Measurements from ENCODE around the gene ADRA2A.

The ADRA2A gene

DNA sequence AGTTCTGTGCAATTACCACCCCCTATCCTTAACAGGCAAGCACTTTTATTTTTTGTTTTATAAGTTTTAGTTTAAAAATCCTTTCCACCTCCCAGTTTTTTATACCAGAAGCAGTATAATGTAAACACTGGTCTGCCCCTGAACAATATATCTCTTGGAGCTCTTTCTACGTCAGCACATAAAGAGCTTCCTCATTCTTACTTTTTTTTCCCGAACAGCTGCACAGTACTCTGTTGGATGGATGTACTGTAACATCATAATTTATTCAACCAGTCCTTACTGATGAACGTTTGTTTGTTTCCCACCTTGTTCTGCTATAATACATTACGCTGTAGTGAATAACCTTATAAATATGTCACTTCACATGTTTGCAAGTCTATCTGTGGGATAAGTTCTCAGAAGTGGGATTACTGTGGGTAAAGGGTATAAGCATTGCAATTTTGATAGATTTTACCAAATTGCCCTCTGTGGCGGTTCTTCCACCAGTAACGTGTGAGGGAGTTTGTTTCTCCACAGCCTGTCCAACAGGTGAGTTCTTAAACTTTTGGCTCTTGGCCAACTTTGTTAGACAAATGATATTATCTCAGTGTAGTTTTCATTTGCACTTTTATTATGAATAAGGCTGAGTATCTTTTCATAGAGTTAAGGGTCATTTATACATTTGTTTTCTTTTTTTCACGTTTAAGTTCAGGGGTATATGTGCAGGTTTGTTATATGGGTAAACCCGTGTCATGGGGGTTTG is 32.8 kb downstream of the ADRA2A start:
- DNase-seq (ENCODE audit: low read depth in 1 of 2, low spot score in 1 of 2): no peak

DNA sequence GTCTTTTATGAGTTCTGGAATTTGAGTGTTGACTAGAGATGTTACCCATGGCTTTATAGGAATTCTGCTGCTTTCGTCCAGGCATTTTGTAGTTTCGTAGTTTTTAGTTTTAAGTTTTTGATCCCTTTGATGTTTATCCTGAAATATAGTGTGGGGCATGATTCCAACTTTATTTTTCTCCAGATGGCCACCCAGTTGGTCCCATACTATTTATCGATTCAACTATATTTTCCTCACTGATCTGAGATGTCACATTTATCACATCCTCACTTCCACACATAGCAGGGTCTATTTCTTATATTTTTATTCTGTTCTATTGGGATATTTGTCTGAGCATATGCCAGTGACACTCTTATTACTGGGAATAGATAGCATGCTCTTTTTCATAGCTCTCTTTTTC is 33.9 kb downstream of the ADRA2A start:
- no peak for DNase-seq (ENCODE audit: low read depth in 1 of 2, low spot score in 1 of 2)

DNA sequence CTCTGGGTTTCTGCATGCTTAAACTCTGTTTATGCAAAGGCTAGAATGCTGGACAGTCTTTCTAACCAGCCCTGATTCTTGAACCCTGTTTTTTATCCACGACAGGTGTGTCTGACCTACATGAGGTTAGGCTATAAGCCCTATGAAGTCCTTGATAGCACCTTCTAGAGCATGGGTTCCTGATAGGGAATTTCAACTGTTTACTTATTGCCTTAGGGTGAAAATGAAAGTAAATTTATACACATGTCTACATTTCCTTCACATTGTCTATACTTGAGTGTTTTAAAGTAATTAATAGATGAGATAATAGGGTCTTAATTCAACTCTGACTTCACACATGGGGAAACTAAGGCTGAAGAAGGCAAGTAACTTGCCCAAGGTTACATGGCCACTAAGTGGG is 35.5 kb downstream of the ADRA2A start:
- no peak for DNase-seq (ENCODE audit: low read depth in 1 of 2, low spot score in 1 of 2)

DNA sequence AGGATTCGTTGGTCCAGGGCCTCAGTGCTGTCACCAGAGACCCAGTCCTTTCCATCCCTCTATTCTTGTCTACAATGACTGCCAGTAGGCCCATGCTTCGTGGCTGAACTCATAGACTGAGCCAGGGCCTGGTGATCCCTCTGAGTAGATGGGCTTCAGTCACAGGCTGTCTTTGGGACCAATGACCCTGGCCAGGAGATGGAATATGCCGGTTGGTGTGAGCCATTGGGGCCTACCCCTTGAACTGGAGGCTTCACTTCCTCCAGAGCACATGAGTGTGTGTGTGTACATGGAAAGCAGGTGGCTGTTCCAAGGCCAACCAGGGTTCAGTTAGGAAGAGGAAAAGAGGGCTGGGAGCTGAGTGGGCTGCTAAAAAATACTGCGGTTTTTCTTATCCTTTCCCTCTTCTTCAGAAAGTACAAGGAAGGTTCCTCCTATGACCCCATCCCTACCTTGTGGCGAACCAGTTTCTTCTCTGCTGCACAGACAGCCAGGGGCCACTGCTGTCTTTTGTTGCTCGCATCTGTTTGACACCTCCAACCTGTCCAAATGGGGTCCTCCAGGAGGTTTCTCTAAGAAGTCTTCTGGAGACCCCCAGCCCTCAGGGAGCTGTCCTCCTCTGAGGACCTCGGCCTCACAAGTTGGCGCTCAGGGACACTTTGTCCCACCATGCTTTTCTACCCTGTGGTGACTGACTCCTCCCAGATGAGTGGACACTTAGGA is 36.6 kb downstream of the ADRA2A start:
- no peak for DNase-seq (ENCODE audit: low read depth in 1 of 2, low spot score in 1 of 2)

DNA sequence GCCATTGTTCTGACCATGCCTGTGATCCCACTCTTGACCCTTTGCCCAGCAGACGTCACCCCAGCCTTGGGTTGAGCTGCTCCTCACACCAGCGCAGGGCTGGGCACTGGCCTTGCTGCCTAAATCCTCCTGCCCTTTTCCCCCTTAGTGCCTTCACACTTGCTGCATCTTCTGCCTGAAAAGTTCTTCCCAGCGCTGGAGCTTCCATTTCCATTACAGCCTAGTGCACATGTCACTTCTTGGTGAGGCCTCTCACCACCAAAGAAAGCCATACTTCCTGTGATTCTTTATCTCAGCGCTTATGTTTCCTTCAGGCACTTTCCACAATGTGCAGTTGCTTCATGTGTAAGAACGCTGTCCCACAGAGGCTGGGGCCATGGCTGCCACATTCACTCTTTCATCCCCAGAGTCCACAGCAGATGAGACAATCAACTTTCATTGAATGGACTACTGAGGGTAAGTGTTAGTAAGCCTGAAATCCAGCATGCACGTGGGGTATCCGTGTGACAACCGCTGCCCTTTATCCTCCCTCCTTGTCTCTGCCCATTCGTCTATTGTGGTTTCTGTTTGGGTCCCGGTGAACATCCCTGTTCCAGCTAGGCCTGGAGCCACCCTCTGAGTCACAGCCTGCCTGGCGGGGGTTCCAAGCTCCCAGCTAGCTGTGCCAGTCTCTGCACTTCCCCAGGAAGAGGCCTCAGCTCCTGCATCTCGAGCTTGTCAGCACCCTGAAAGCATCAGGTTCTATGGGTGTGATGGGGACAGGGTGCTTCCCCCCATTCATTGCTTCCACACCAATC is 37.3 kb downstream of the ADRA2A start:
- DNase-seq (ENCODE audit: low read depth in 1 of 2, low spot score in 1 of 2): no peak

DNA sequence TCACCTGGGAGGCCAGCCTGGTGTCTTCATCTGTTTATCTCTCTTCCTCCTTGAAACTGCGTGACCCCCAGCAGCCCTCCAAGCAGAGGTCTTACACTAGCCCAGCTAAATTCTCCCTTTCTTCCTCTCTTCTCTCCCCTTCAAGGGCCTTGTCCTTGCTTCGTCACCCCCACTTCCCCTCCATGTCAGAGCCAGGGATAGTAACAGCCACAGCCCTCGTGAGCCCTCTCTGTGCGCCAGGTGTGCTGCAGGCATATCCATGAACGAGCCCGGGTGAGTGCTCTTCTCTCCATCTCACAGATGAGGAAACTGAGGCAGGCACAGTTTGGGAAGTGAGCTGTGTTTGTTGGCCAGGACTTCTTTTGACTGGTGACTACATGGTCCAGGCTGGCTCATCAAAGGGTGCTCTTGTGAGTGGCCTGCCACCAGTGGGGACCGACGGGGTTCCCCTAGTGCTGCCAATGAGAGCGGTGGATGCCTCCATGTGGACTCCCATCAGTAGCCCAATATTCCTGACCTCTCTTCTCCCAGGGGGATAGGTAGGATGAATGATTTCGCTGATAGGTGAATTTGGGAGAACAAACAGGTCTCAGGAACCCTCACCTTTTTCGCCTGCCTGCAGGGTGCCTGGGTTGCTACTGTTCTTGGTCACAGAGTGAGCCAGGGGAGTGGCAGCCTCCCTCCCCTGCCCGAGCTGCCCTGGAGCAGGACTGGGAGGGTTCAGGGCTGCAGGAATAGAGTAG is 38.1 kb downstream of the ADRA2A start:
- DNase-seq (ENCODE audit: low read depth in 1 of 2, low spot score in 1 of 2): no peak

DNA sequence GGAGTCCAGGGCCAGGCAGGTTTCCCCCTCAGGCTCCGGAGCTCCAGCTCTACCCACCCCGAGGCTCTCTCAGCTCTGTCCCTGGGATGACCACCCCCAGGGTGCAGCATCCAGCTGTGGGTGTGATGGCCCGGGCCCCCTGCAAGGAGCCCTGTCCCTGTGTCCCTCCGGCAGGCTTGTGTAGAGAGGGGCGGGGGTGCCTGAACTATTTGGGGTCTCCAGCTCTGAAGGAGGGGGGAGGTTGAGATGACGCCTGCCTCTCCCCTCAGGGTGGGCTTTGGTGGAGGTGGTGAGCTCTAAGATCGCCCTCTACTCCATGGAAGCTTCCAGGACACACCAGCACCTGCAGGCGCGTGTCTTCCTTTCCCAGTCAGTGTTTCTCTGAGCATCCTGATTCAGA is 39.4 kb downstream of the ADRA2A start:
- DNase-seq (ENCODE audit: low read depth in 1 of 2, low spot score in 1 of 2): no peak

DNA sequence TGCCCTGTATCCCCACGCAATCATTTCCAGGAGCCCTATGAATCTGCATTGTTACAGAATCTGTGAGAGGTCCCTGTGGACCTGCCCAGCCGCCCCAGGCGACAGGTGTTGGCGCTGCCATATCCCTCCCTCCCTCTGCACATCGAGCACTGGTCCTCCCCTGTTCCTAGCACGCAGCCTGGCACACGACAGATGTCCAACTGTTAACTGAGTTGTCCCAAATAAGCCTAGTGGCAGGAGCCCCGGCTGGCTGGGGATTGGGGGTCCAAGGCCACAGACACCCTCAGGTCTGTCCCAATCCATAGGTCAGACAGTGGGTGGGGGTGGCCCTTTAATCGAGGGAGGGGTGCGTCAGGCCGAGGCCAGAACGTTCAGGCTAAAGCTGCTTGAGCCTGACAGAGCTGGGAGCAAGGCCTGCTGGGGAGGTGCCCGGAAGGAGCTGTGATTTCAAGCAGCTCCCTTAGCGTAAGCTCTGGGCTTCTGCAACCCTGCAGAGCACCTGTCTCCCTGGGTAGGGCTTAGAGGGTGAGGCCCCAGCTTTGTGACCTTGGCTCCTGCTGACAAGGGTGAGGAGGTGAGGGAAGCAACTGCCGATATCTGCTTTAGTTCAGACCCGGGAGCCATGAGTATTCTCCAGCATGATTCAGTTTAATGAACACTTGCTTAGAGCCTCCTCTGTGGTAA is 40.1 kb downstream of the ADRA2A start:
- DNase-seq (ENCODE audit: low read depth in 1 of 2, low spot score in 1 of 2): no peak

DNA sequence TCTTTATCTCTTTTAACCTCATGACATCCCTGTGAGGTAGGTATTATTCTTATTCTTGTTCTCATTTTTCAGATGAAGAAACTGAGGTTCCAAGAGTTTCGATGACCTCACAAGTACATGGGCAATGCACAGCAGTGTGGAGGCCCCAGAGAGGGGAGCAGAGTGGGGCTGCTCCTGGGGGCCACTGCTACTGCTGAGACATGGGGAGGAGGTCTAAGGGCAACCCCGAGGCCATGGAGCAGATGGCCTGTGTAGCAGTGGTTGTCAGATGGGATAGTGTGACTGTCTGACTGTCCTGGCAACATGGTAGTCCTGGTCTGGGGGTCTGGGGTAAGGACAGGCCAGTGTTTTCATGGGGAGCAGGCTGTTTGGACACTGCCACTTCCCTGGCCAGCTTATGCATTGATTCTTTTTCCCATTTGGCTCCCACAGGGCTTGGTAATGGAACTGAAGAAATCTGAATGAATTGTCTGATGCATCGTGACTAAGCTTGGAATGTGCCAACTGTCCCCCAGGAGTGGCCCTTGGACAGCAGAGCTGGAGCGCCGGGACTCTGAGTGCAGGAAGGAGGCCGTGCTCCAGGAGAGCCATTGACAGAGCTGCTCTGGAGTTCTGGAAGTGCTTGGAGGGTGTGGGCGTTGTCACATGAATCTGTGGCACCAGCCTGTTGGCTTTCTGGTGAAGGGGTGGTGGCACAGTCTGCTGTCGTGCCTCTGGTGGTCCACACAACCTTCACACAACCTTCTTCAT is 40.9 kb downstream of the ADRA2A start:
- no peak for DNase-seq (ENCODE audit: low read depth in 1 of 2, low spot score in 1 of 2)

DNA sequence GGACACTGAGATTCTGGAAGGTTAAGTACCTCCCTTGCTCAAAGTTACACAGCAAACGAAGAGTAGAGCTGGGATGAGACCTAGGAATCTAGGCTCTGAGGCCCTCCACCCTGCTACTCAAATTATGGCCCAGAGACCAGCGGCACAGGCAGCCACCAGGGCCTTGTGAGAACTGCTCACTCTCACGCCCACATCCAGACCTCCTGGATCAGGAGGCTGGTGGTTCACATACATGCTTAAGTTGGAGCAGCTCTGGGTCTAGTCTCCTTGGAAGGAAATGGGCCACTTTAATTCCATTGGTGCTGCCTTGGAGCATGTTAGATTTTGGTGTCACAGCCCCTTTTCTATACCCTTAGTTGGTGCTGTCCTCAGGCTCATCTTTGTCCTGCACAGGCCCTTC is 41.9 kb downstream of the ADRA2A start:
- DNase-seq (ENCODE audit: low read depth in 1 of 2, low spot score in 1 of 2): no peak

DNA sequence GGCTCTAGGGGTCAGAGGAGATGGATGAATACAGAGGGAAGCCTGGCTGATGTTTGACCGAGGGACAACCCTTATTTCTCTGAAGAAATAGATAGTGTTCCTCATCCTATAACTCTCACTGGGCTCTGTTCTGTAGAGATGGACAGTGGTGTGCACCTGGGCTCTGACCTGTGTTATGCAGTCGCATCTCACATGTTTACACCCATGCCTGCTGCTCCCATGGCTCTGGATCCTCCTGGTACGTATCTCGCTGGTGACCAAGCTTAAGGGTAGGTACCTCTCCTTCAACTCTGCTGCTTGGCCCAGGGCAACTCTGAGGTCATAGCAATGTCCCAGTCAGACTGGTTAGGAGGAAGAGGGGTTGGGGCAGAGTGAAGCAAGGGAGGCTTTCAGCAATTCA is 42.8 kb downstream of the ADRA2A start:
- DNase-seq (ENCODE audit: low read depth in 1 of 2, low spot score in 1 of 2): no peak

DNA sequence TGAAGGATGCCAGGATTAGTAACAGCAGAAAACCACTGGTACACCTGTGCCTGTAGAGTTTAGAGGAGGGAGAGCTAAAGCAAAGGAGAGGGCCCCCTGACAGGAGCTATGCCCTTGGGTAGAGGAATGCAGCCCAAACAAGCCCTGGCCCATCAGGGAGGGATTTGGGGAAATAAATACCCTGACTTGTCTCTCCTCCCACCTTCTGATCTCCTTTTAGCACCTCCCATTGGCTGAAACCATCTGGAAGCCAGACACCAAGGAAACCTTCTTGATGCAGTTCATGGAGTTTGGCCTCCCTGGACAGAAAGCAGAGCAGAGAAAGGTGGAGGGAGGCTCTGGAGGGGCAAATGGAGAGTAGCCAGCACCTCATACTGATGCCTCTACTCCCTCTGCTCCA is 45.3 kb downstream of the ADRA2A start:
- DNase-seq (ENCODE audit: low read depth in 1 of 2, low spot score in 1 of 2): no peak

DNA sequence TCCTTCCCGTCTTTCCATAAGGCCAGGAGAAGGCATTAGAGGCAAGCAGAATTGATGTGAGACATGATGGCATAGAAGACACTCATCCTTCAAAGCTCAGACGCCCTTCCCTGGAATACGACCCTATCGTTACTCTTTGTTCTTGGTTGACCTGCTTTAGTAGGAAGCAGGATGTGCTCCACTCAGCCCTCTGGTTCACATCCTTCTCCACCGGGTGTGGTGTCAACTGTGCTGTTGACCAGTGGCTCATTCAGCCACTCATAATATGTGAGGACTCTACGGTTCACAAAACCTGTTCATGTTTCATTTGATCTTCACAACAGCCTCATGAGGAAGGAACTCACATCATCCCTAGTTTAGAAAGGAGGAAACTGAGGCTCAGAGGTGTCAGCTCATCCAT is 47.1 kb downstream of the ADRA2A start:
- no peak for DNase-seq (ENCODE audit: low read depth in 1 of 2, low spot score in 1 of 2)

DNA sequence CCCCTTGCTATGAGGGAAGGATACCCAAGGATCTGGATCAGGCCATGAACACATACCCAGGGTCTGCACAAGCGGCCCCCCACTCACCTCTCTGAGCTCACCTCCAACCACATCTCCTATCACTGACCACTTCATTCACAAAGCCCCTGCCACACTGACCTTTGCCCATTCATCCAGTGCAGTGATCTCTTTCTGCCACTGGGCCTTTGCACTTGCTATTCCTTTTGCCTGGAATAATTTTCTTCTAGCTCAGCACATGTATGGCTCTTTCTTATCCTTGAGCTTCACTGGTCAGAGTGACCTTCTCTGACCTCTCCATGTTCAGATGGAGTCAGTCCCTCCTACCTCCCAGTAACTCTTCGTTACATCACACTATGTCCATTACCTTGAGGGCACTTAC is 48.3 kb downstream of the ADRA2A start:
- DNase-seq (ENCODE audit: low read depth in 1 of 2, low spot score in 1 of 2): no peak

DNA sequence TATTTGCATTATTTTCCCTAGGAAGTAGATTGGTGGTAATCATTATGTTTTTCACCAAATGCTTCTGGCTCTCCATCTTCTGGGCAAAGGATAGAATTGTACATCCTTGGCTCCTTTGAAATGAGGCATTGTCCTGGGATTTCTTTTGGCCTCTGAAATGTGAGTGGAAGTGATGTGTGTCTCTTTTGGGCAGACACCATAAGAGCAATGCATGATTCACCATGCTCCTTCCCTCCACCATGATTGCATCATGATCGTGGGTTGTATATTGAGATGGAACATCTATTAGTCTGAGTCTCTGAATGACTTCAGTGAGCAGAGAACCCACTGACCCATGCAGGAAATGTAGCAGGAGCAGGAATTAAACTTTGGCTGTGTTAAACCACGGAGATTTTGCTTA is 49.2 kb downstream of the ADRA2A start:
- no peak for DNase-seq (ENCODE audit: low read depth in 1 of 2, low spot score in 1 of 2)

DNA sequence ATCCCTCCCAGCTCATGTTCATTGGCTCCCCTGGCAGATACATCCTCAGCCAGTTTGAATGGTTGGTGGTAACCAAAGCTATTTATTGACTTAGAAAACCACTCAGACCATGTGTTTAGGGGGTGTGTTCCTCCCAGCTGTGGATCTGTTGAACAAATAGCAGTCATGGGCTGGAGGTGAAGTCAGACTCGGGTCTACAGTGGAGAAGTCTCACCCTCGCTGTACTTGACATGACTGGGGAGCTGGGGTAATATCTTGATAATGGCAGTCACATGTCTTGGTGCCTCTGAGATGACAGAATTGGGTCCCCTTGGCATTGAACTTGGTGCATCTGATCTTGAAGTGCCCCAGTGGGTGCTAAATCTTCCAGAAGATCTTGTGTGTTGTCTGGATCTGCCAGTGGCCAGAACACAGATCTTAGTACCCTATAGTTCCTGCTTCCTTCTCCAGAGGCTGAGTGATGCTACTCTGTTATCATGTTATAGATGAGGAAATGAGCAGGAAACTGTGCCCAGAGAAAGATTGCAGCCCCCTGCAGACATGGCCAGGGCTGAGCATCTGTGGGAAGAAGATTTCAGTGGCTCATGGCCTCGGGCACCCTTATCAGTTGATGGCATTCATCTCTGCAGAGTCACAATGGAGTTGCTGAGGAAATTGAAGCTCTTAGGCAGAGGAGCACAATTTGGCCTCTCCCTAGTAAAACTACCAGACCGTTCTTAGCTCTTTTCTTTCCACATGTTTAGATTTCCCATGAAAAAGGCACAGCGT is 50.4 kb downstream of the ADRA2A start:
- no peak for DNase-seq (ENCODE audit: low read depth in 1 of 2, low spot score in 1 of 2)

DNA sequence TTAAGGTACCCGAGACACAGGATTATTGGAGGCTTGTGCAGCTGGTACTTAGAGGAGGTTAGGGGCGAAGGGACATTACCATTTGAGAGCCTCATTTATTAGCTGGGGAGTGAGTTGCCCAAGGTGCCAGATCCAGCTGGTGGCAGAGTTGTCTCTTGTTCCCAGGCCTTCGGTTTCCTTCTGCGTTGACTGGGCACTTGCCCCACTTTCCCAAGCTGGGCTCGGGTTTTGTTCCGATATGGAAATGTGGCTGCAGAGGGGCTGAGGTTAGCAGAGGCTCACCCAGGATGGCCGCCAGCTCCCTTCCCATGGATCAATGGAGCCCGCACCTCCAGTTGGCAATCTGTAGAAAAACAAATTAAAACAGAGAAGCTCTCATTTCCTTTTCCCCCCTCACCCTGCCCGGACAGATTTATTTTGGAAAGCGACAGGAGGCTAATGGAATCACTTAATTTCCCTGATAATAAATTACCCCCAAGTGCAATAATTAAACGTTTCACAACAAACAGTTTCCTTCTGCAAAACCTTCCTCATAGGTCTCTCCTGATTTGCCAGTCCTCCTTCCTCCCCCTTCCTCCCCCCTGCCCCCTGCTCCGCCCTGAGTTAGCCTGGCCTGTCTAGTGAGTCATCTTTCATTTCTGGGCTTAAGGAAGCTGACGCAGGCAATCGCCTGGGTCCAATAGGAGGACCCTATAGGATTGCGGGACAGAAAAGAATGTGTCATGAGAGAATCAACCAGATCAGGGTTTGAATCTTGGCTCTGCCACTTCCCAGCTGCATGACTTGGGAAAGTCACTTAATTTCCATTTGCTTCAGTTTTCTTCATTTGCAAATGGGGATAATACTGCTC is 51.7 kb downstream of the ADRA2A start:
- no peak for DNase-seq (ENCODE audit: low read depth in 1 of 2, low spot score in 1 of 2)

DNA sequence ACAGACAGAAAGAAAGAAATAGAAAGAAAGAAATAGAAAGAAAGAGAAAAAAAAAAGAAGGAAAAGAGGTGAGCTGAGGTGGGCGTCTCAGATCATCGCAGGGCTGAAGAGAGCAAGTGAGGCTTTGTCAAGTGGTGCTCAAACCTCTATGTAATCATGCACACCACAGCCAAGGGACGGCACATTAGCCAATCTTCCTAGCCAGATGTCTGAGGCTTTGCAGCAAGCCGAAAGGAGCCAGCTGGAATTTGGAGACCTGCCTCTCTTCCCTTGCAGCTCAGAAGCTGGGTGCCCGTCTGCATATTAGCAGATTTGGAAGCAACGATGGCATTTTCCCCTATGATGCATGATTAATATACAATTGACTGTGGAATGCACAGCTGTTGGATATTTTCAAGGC is 52.5 kb downstream of the ADRA2A start:
- DNase-seq (ENCODE audit: low read depth in 1 of 2, low spot score in 1 of 2): no peak

Data from stimulated activated CD4-positive, alpha-beta T cell treated with anti-CD3 and anti-CD28 coated beads, Interleukin-15, amount 100 ng/mL, for 1 hour (primary cell).